Activated CD8-positive, alpha-beta memory T cell treated with anti-CD3 and anti-CD28 coated beads for 24 hours (primary cell): Measurements from ENCODE around the gene OR10H5.
"Not testable (repeated sequence)": the region's sequence is repeated elsewhere in the genome, so short reads cannot be mapped to it uniquely, and the experiment has no call there.

Source experiments
- DNase-seq: peaks from one replicate; pipeline ENCODE4 v3.0.0-alpha.2; 2020

The OR10H5 gene

DNA sequence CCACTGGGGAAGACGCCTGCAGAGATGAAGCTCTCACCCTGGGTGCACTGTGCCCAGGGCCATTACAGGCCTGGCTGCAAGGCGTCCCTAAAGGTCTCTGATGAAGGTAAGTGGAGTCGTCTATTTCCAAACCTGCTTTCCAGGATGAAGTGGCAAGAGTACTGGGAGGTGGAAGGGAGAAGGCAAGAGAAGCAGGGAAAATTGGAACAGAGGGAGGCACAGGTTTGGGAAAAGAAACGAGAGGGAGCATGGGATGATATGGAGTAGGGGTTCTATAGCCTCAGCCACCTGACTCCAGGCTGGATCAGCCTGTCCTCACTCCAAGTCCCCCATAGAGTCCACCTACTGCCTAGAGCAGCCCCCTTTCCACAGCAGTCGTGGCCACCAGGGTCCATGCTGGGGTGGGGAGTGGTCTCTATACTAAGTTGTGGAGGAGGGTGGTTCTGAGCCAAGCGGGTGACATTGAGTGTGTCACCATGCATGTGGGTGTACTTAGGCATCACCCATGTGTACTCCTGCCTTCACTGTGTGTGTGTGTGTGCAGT, at the start of gene OR10H5:
TSS of gene OR10H5 (plus strand) at position 51 of the 545 bp plus-strand sequence. CDS start 6,388 bp downstream, outside the sequence.
- no peak for DNase-seq

- DNase-seq, result no peak
Measured at GRCh38 chr19:15737722-15738121, 49.7 kb upstream of the OR10H5 start, which contains the start of gene OR10H3. TSS of gene OR10H3 (plus strand) at chr19:15737985. CDS start at chr19:15741393, 3,408 bp downstream.

DNA sequence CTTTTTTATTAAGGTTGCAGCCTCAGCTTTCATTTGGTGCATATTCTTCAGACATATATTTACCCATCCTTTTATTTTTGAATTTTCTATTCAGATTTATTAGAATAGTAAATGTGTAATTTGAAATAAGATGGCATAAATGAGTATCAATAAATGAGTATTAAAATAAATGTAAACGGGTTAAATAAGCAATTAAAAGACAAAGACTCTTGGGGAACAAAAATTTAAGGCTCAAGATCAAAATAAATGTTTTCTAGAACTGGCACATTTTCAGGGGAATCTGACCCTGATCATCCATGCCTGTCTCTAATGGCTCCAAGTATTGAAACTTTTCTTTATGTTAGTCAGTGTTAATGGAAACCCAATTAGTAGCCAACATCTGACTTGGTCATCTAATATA, 46.7 kb upstream of the OR10H5 start:
- DNase-seq, result no peak

GRCh38 chr19:15748239-15748638, 39.2 kb upstream of the OR10H5 start:
- DNase-seq, result no peak

DNA sequence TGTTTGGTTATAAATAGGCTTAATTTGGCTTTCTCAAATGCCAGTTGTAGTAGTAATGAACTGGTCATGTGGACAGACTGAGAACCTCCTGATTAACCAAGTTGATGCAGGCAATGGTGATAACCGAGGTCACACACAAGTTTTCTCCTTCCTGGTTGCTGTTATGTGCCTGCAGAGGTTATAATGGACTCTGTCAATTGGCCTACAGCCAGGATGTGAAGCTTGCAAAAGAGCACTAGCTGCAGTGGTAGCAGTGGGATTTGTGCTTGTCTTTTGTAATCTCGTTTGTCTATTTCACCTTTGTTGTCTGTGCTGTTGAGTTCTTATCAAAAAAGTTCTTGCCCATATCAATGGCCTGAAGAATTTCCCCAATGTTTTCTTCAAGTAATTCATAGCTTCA, 29.1 kb upstream of the OR10H5 start:
- DNase-seq, result no peak

GRCh38 chr19:15759962-15760565, 27.4 kb upstream of the OR10H5 start:
- DNase-seq, result no peak

DNA sequence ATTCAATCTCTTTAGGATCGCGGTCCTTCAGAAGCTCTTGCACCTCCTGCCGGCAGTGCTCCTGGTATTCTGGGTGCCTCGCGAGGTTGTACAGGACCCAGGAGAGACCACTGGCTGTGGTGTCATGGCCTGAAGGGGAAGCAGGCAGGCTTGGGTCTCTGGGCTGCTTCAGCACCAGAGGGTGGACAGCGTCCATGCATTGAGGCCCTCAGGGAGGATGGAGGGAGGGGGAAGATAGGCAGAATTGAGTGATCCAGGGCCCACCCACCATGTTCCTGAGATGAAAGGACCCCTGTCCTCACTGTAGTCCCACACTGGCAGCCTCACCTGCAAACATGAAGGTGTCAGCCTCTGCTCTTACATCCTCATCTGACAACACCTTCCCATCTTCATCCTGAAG, 17.9 kb upstream of the OR10H5 start:
- no peak for DNase-seq

DNA sequence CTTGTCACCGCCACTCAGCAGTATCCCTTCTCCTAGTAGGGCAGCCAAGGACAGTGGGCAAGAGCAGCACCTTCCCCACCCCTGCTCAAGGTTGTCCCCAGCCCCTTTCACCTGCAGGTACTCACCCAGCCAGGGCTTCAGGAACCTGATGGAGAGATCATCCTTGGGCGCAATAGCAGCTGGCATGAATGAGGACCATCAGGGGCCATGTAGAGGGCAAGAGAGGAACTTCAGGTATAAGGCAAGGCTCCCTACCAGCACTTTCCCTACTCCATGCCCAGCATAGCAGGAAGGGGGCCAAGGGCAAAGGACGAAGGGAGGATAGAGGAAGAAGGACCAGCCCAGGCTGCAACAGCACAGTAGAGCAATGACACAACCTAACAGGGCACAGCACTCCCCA, 13.3 kb upstream of the OR10H5 start:
- not testable (repeated sequence) for DNase-seq

- no peak for DNase-seq
Measured at GRCh38 chr19:15775249-15775648, 12.2 kb upstream of the OR10H5 start.

GRCh38 chr19:15776264-15776663, 11.2 kb upstream of the OR10H5 start:
- no peak for DNase-seq

- peak; percentile 43 for DNase-seq
Measured at GRCh38 chr19:15776991-15777970, 10.2 kb upstream of the OR10H5 start.

GRCh38 chr19:15779756-15780476, 7.5 kb upstream of the OR10H5 start:
- no peak for DNase-seq

DNA sequence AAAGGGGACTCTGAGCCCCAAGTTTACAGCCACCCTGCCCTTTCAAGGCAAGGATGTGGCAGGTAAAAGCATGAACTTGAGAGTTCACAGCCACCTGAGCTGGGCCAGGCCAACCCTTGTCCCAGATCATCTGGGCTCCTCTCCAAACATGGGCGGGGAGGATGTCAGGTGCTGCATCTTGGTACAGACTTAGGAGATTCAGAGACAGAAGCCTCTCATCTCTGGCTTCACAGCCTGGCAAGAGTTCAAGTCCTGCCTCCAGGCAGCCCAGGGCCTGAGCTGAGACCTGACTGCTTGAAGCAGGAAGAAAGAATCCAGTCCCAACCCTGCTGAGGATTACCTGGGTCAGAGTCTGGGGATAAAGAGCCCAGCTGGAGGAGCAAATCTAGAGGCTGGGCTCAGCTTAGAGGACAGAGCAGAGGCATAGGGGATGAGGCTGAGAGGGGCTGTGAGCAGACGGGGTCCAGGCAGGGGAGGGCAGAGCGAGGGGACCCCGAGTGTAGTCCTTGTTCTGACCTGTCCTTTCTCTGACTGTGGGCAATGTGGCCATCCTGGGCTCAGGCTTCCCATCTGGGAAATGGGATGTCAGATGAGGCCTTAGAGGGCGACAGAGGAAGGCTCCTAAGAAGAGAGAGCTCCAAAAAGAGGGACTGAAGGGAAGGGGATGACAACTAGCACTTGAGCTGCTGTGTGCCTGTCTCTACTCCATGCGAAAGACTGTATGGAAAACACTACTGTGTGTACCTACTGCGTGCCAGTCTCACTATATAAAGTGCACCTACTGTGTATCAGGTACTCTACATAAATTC, 6.6 kb upstream of the OR10H5 start:
- peak; percentile 53 for DNase-seq

DNA sequence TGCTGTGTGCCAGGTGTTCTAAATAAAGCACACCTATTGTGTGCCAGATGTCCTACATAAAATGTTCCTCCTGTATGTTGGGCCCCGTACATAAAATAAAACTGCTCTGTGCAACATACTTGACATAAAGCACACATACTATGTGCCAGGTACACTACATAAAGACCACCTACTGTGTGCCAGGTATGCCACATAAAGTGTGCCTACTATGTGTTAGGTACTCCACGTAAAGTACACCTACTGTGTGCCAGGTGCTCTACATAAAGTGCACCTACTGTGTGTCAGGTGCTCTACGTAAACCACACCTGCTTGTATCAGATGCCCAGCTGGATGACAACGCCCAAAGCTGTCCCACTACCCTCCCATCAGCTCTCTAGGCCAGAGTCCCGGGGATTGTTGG, 5.8 kb upstream of the OR10H5 start:
- no peak for DNase-seq

- DNase-seq, result no peak
Measured at GRCh38 chr19:15782211-15782610, 5.2 kb upstream of the OR10H5 start.

GRCh38 chr19:15782896-15783295, 4.6 kb upstream of the OR10H5 start:
- DNase-seq, result not testable (repeated sequence)

- DNase-seq, result no peak
Measured at GRCh38 chr19:15788594-15789270, 1.3 kb downstream of the OR10H5 start.

DNA sequence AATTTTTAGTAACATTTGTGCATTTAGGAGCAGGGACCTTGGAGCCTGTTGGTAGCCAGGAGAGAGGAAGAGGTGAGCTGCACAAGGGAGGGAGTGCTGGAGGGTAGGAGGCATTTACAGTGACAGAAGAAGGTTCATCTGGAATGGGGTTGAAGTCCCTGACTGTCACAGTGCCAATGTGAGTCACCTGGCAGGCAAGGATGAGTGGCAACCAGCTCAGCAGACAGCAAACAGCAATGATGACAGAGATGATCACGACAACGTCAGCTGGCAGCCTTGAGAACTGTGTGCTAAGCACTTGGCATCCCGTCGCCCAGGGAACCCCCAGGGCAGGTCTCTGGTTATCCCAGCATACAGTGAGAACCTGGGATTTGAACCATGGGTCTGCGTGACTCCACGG, 2.6 kb downstream of the OR10H5 start:
- no peak for DNase-seq

DNA sequence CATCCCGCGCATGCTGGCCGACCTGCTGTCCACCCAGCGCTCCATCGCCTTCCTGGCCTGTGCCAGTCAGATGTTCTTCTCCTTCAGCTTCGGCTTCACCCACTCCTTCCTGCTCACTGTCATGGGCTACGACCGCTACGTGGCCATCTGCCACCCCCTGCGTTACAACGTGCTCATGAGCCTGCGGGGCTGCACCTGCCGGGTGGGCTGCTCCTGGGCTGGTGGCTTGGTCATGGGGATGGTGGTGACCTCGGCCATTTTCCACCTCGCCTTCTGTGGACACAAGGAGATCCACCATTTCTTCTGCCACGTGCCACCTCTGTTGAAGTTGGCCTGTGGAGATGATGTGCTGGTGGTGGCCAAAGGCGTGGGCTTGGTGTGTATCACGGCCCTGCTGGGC, 6.8 kb downstream of the OR10H5 start:
- not testable (repeated sequence) for DNase-seq

- no peak for DNase-seq
Measured at GRCh38 chr19:15810335-15810734, 22.9 kb downstream of the OR10H5 start.

DNA sequence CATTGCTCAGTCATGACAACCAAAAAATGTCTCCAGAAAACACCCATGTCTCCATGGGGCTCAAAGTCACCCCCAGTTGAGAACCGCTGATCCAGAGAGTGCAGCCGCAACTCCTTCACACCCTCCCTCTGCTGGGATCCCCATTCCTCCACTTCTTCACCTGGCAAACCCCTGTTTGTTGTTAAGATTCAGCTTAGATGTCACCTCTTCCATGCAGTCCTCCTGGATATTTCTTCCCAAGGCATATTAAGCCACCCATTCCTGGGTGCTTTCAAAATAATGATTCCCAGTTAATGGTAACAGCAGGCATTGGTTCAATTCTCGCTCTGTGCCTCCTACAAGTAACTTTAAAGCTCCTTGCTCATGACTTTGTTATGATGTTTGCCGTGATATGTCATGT, 24.0 kb downstream of the OR10H5 start:
- DNase-seq, result no peak
